Stimulated activated naive CD4-positive, alpha-beta T cell (primary cell): ENCODE data around the gene MRPL33.

ENCODE experiments used
- DNase-seq, 6 experiments: peaks; one replicate each; lab custom pipeline; 2025; lab: John Stamatoyannopoulos, UW

Gene MRPL33

GRCh38 chr2:27776097-27776496 is 4.6 kb downstream of the MRPL33 start:
- no peak for DNase-seq

DNA sequence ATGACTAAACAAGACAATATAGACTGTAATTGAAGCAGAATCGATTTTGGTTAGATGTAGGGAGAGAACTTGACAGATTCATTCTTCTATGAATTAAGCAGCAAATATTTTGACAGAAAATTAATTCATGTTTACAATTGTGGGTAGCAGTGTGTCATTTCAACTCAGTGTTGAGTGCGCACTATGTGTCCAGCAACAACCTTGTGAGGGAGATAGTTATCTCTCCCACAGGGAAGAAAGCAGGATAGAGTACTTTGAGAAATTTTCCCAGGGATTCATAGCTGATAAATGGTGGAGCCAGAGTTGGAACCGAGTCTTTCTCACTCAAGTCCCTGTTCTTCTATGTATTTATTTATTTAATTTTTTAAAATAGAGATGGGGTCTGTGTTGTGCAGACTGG is 5.2 kb downstream of the MRPL33 start:
- DNase-seq = no peak

DNA sequence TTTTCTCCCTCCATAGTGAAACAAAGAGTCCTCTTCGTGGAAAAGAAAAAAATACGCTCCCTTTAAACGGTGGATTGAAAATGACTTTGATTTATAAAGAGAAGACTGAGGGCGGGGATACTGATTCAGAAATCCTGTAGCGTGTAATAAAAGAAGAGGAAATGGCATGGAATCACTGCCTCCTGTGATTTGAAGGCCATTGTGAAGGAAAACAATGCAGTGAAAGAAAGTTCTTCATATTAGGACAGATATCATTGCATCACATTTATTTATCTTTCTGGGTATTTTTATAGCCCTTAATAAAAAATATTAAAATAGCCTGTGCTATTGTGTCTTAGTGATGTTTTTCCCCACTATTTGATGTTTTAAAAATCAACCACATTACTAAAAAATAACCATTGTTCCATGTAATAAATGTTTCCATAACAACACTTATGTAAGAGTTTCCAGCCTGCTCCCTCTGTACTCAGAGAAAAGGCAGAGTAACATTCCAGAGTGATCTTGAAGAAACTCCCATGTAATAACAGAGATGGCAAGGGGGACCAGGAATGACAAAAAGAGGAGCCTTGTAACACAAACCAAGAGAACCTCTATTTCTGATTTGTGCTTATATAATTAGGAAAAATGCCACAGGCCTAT is 8.0 kb downstream of the MRPL33 start:
- DNase-seq = no peak

DNA sequence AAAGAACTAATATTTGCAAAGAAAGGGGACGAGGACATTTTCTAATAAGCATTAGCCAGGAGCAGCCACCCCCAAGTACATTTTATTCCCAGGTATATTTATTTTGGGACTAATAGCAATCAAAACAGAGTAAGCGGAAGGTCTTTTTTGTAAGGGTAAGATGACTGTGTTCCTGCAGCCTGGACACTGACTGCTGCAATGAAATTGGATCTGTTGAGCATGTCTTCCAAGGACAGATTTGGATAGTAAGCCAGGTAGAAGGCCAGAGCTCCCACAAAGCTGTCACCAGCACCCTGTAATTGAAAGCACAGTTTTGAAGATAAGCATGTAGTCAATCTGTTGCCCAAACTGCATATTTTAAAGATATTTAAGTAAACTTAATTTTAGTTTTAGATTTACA is 10.0 kb downstream of the MRPL33 start:
- DNase-seq = no peak

DNA sequence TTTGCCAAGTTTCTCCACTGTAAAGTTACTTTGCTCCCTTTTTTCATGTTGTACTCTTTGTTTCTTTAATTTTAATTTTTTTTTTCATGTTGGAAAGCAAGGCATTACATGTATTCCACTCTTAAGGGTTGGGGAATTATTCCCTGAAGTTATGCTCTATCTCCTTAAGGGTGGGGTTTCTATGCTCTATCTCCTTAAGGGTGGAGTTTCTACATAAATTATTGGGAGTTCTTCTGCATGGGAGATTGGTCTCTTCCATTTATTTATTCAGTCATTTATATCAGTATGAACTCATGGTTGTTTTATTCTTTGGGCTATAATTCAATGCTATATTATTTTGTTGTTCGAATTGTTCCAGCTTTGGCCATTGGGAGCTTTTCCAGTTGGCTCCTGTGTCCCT is 11.2 kb downstream of the MRPL33 start:
- no peak for DNase-seq

DNA sequence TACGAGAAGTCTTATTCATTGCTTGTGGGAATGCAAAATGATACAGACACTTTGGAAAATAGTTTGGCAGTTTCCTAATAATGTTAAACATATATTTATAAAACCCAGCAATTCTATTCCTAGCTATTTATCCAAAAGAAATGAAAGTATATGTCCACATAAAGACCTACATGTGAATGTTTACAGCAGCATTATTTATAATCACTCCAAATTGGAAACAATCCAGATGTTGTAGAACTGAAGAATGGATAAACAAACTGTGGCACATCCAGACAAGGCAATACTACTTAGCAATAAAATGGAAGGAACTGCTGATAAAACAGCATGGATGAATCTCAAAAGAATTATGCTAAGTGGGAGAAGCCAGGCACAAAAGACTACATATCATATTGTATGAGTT is 19.3 kb downstream of the MRPL33 start:
- no peak for DNase-seq

DNA sequence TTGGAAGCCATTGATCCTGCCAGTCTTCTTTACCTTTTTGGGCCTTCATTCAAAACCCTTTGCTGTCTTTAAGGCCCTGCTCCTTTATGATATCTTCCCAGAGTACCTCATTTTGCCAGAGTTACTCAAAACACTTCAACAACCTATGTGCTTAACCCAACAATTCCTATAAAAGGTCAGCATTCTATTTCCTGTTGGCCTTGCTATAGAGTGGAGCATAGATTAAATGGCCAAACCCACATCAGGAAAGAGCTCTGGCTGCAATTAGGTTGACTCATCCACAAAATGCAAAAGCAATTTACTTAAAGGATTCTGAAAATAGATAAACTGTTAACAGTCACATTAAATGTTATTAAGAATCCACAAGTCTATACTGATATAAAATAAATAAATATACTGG is 21.2 kb downstream of the MRPL33 start:
- DNase-seq = no peak

DNA sequence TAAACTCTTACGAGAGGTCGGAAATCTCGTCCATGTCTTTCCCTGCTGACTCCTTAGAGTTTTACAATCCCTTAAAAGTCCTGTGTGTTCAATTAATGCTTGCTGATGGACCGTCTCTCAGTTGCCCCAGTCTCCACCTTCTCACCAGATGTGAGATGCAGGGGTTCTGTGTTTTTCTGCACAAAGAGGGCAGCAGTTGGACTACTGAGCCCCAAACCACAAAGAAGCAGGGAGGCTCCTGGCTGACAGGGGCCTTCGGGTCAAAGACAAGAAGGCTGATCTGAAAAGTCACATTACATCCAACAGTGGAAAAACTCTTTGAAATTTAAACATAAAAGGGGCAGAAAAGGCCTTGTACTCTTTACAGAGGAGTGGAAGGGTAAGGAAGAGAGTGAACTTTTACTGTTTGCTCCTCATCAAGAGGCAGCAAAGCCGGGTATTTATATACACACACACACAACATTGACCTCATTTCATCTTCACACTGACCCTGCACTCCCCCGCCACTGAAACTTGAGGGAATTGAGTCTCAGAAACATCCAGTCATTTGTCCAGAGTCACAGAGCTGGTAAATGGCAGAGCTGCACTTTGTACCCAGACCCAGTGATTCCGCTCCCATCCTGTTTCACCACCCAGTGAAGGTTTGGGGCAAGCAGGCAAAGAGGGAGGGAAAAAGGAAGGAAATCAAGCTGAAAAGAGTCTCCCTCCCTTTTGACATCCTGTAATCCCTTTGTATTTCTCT is 23.7 kb downstream of the MRPL33 start:
- DNase-seq = no peak

GRCh38 chr2:27795868-27796277 is 24.4 kb downstream of the MRPL33 start:
- no peak for DNase-seq

GRCh38 chr2:27796791-27797765 is 25.6 kb downstream of the MRPL33 start:
- no peak for DNase-seq

- no peak for DNase-seq
Observed at GRCh38 chr2:27797841-27798240, 26.3 kb downstream of the MRPL33 start.

DNA sequence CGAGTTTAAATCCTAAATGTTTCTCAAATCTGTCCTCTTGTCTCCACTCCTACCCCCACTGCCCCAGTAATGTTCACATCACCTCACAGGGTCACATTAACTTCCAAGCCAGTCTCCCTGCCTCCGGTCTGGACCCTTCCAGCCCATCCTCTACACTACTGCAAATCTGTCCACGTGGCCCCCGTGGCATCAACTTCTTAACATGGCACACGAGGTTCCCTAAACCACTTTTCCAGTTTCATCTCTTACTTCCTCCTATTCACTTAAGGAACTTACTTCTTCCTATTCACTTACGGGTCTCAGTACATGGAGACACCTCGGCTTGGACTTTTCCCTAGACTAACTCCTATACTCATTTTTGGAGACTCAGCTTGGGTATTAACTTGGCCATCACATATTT is 27.0 kb downstream of the MRPL33 start:
- no peak for DNase-seq

GRCh38 chr2:27798948-27799645 is 27.6 kb downstream of the MRPL33 start:
- no peak for DNase-seq

GRCh38 chr2:27799646-27800010 is 28.1 kb downstream of the MRPL33 start:
- DNase-seq = no peak

DNA sequence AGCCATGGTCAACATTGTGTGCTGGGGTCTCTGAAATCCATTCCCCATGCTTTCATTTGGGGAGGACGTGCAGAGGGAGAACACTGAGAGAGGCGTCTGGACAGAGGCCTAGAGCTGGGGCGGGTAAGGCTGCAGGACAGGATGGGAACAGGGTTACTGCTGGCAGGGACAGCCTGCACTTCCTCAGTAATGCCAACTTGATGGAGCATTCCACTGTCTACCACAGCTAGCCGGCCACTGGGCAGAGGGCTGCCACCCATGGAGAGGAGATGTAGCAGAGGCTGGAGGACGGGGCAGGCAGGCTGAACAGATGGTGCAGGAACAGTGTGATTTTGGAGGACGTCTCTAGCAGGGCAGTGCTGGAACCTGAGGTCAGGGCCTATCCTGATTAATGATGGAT is 29.3 kb downstream of the MRPL33 start:
- DNase-seq = no peak

DNA sequence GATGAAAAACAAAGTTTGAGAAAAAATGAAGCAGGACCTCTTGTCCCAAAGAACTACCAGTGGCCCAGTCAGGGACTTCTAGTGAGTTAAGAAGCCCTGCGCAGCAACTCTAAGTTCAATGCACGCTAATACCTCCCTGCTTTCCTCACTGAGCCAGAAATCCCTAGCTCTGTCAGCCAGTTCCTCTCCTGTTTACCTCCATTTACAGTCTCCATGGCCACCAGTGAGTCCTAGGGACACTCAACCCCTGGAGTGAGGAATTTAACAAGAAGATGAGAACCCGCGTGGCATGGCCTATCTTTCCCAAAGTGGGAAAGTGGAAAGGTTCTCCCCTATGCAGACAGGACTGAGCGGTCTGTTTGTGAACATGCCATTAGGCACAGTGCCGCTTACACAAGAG is 31.0 kb downstream of the MRPL33 start:
- no peak for DNase-seq

DNA sequence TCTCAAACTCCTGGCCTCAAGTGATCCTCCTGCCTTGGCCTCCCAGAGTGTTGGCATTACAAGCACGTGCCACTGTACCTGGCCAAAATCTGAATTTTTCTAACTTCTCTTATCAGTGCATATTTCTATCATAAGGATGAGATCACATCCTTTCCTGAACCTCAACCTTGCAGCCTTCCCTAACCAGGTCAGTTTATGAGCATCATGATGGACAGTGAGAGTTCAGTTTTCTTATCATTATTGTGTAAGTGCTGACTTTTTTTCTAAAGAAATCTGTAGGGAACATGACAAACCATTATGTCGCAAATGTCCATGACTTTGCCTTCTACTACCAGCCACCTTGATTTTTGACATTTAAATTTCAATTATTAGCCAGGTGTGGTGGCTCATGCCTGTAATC is 31.5 kb downstream of the MRPL33 start:
- no peak for DNase-seq

GRCh38 chr2:27804146-27804545 is 32.6 kb downstream of the MRPL33 start:
- no peak for DNase-seq

GRCh38 chr2:27805180-27805579 is 33.7 kb downstream of the MRPL33 start:
- no peak for DNase-seq

- DNase-seq = no peak
Observed at GRCh38 chr2:27806311-27807059, 35.0 kb downstream of the MRPL33 start.

DNA sequence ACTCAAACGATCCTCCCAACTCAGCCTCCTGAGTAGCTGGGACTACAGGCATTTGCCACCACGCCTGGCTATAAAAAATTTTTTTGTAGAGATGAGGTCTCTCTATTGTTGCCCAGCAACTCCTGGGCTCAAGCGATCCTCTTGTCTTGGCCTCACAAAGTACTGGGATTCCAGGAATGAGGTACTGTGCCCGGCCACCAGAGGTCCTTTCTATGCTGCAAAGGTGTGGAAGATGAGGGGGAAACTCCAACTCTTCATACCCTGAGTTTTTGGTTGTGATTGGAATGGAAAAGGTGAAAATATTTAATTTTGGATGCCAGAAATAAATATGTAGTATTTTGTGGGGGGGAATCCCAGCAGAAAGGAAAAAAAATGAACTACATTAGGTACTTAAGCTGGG is 36.0 kb downstream of the MRPL33 start:
- DNase-seq = no peak
